GM21825 (cell line): ENCODE results near the gene CDH16.
"Not testable (repeated sequence)": the region's sequence is repeated elsewhere in the genome, so short reads cannot be mapped to it uniquely, and the experiment has no call there.

Experiments
- ATAC-seq: cut with Tn5 transposase; IDR thresholded peaks from one replicate; pipeline ENCODE4 v1.9.1; 2021; ENCODE audit warnings: mild to moderate bottlenecking, moderate library complexity; ENCODE audit not compliant: unreplicated experiment

Gene CDH16

GRCh38 chr16:66947302-66948065 is 28.8 kb upstream of the CDH16 start:
- peak; percentile 61 for ATAC-seq

GRCh38 chr16:66946974-66947301 is 28.3 kb upstream of the CDH16 start:
- no peak for ATAC-seq

- ATAC-seq, result no peak
Observed at GRCh38 chr16:66946541-66946940, 27.9 kb upstream of the CDH16 start.

DNA sequence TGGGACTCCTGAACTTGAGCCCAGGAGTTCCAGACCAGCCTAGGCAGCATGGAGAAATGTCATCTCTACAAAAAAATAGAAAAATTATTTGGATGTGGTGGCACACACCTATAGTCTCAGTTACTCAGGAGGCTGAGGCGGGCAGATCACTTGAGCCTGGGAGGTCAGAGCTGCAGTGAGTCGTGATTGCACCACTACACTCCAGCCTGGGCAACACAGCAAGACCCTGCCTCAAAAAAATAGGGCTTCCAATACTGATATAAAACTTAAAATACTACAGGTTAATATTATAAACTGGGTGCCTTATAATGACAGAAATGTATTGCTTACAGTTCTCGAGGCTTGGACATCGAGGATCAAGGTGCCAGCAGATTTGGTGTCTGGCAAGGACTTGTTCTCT is 27.3 kb upstream of the CDH16 start:
- no peak for ATAC-seq

DNA sequence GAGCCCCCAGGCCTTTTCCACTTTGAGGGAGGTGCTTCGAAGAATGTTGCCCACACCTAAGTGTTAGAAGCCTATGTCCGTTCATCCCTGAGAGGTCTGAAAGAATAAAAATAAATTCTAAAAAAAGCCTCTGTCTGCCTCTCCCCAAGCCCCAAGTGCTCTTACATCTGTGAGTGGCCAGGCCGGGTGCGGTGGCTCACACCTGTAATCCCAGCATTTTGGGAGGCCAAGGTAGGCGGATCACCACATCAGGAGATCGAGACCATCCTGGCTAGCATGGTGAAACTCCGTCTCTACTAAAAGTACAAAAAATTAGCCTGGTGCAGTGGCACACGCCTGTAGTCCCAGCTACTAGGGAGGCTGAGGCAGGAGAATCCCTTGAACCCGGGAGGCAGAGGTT is 26.3 kb upstream of the CDH16 start:
- ATAC-seq, result not testable (repeated sequence)

DNA sequence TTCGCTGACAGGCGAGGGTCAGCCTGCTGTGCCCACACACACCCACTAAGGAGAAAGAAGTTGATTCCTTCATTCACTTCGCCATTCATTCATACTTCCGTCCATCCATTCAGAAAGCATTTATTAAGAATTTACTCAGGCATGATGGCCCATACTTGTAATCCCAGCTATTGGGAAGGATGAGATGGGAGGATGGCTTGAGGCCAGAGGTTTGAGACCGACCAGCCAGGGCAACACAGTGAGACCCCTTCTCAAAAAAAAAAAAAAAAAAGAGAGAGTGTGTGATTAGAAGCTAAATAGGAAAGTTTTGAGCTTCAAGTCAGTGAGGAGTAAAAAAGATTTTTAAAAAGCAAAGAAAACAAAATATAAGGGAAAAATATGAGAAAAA is 25.4 kb upstream of the CDH16 start:
- no peak for ATAC-seq

DNA sequence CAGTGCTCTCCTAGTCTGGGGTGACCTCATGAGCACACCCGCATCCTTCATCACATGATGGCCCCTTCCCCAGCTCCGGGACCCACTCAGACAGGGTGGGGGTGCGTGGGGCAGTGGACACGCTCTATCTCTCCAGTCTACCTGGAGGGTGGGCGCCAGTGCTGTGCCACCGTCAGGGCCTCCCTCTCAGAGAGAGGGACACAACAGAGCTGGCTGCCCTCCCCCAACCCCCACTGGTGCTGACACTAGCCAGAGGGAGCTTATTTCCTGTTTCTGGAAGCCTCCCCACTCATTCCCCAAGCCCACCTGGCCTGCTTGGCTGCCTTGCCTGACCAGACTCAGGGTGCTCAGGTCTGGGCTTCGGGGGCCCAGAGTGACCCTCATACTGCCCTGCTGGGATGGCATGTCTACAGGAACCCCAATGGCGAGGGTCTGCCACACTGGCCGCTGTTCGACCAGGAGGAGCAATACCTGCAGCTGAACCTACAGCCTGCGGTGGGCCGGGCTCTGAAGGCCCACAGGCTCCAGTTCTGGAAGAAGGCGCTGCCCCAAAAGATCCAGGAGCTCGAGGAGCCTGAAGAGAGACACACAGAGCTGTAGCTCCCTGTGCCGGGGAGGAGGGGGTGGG is 24.9 kb upstream of the CDH16 start:
- no peak for ATAC-seq

GRCh38 chr16:66942981-66943380 is 24.3 kb upstream of the CDH16 start:
- no peak for ATAC-seq

DNA sequence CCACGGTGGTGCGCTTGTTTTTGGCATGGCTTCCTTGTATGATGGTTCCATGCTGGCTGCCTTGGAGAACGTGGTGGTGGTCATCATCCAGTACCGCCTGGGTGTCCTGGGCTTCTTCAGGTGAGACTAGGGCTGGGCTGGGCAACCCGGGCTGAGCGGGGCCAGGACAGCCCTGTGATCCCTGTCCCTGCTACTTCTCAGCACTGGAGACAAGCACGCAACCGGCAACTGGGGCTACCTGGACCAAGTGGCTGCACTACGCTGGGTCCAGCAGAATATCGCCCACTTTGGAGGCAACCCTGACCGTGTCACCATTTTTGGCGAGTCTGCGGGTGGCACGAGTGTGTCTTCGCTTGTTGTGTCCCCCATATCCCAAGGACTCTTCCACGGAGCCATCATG is 21.6 kb upstream of the CDH16 start:
- no peak for ATAC-seq

GRCh38 chr16:66939366-66939765 is 20.7 kb upstream of the CDH16 start:
- no peak for ATAC-seq

DNA sequence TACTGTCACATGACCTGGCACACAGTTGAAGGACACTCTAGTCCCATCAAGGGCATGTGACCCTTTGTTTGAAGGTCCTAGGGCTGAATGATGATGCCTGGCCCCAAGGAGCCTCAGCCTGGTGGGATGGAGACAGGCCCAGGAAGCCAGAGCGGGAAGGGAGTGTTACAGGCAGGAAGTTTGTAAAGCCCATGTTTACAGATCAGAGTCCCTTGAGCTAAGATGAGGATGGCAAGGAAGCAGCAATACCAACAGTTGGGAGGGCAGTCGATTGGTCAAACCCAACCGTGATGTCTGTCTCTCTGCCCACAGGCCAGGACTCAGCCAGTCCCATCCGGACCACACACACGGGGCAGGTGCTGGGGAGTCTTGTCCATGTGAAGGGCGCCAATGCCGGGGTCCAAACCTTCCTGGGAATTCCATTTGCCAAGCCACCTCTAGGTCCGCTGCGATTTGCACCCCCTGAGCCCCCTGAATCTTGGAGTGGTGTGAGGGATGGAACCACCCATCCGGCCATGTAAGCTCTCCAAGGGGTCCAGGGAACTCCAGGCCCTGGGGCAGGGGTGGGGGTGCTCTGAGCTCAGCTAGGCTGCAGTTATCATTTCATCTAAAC is 19.1 kb upstream of the CDH16 start:
- ATAC-seq, result no peak

DNA sequence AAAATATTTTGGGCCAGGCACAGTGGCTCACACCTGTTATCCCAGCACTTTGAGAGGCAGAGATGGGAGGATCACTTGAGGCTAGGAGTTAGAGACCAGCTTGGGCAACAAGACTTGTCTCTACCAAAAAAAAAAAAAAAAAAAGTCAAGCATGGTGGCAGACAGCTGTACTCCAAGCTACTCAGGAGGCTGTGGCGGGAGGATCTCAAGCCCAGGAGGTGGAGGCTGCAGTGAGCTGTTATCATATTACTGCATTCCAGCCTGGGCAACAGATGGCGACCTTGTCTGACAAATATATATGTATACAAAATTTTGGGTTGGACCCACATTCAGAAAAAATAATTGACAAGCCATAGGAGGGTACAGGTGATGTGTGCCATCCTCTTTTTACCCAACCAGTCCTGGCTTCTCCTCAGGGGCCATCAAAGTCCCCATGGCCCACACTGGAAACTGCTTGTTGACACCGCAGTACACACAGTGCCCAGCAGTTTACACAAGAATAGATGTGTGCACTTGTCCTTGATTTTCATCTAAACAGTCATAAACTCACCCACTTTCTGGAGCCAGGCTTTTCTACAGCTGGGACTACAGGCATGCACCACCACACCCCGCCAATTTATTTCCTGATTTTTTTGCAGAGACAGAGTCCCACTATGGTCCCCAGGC is 18.3 kb upstream of the CDH16 start:
- no peak for ATAC-seq

DNA sequence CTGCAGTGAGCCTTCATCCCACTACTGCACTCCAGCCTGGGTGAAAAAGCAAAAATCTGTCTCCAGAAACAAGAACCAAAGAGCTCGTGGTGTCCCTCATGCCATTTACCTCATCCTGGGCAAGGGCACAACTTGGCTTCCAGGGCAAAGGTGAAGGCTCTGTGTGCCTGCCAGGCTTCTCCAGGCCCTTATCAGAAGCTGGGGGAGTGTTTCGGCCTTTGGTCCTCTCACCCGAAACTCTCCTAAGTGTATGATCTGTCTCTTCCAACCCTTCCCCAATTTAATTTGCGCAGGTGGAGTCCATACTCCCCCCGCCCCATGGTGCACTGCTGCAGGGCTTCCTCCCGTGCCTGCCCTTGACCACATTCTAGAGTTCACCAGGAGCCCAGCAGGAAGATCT is 17.8 kb upstream of the CDH16 start:
- no peak for ATAC-seq

- ATAC-seq, result no peak
Observed at GRCh38 chr16:66935314-66936011, 16.8 kb upstream of the CDH16 start, which contains the start of gene CES2. CES2 (plus strand) TSS chr16:66935516; CDS start chr16:66935636, 120 bp downstream.

DNA sequence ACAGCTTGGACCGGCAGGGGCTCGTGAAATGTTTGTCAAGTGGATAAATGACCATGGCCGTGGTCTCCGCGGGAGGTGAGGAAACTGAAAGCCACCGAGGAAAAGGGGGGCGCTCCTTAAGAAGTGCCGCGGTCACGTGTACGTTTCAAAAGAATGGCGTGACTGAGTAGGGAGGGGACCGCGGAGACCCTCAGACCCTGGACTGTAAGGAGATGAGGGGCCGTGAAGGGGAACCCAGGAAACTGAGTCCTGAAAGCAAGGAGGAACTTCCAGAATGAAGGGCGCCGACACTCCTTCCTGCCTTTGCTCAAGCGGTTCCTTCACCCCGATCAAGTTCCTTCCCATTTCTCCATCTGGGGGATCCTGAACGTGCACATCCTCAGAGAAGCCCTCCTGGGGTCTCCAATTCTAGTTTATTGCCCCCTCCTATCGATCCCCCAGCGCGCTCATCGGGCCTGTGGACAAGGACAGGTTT is 16.2 kb upstream of the CDH16 start:
- ATAC-seq, result not testable (repeated sequence)

- ATAC-seq, result peak; percentile 66
Observed at GRCh38 chr16:66934138-66934838, 15.6 kb upstream of the CDH16 start, which contains the start of gene CIAO2B. CIAO2B (minus strand) TSS chr16:66934402; CDS start chr16:66934364, 38 bp downstream.

GRCh38 chr16:66933776-66934137 is 15.1 kb upstream of the CDH16 start:
- no peak for ATAC-seq

- no peak for ATAC-seq
Observed at GRCh38 chr16:66932076-66932475, 13.4 kb upstream of the CDH16 start.

DNA sequence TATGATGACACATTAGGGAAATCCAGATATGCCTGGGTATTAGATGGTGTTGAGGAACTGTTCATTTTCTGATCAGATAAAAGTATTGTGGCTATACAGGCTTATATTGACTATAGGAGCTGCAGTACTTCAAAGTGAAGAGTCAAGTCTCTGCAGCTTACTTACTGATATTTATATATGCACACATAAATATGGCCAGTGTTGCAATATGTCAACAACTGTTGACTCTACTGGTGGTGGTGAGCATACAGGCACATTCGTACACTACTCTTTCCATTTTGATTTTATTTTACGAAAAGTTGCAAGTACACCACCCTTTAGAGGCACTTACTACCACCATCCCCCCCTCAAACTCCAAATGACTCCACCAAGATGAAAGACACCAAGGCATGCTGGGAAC is 13.0 kb upstream of the CDH16 start:
- no peak for ATAC-seq

GRCh38 chr16:66930189-66930588 is 11.5 kb upstream of the CDH16 start:
- no peak for ATAC-seq
